Hematopoietic multipotent progenitor cell treated with erythropoietin and hydrocortisone succinate and interleukin-3 and kit ligand, for 4 days (in vitro differentiated cells): ENCODE data around the gene ARMC2.
A peak's percentile ranks its signal among the peaks of the same experiment; 100 is the strongest.
"Not testable (repeated sequence)": the region's sequence is repeated elsewhere in the genome, so short reads cannot be mapped to it uniquely, and the experiment has no call there.

Source experiments
- DNase-seq: peaks from one replicate; pipeline ENCODE4 v3.0.0-alpha.2; 2015

ARMC2 gene

DNA sequence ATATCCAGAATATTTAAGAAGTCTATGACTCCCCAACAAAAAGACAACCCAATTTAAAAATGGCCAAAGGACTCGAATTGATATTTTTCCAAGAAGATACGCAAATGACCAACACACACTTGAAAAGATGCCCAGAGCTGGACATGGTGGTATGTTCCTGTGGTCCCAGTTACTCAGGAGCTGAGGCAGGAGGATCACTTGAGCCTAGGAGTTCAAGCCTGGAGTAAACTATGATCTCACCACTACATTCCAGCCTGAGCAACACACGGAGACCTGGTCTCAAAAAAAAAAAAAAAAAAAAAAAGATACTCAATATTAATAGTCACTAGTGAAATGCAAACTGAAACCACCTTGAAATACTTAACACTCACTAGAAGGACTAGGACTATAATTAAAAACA is 12.2 kb upstream of the ARMC2 start:
- DNase-seq: no peak

DNA sequence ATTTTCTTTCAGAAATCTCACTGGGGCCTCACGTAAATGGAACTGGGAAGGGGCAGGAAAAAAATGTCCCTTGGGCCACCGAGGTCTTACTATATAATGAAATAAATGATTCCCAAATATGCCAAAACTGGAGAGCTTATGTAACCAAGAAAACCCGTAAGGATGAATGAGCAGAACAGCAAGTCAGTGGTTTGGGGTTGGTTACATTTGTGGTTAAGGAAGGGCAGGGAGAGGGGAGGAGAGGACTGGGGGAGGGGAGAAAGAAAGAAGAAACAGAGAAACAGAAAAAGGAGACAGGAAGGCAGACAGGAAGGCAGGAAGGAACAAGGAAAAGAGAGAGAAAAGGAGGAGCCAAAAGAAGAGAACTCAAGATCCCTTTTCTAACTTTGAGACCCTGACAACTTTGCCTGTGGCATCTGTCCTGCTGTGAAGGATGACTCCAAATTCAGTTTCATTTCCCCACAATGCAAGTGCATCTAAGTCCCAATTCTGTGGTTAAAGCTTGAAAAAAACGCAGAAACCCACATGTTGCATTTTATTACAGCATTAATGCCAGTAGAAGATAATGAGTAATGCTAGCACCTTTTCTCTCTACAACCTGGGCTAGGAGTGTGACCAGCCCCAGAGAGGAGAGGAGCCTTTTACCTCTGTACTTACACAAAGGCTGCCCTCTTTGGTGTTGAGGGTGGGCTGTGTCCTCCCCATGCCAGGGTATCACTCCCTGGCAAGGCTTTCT is 10.8 kb upstream of the ARMC2 start:
- peak; percentile 63 for DNase-seq

DNA sequence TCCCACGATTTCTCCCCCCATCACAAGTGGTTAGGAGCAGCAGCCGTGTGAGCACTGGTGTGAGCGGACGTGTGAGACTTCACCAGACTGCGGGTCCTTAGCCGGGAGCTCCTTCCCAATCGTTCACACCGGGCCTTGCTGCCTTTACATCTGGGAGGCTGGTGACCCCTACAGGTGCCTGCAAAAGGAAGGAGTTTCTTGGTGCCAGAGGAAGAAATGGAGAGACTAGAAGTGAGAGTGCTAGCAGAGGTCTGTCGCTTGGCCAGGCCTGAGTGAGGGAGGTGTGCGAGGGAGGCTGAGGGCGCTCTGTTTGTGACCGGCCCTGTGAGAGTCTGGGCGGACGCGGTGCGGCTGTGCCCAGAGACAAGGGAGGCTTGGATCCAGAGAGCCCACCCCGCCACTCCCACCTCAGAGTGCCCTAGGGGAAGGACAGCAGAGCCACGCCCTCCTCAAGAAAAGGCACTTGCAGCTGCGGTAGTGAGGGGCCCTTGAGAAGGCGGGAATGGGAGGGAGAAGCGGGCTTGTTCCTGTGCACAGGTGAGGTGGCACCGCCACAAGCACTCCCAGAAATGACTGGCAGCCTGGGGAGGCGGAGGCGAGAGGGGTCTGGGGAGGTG is 10.0 kb upstream of the ARMC2 start:
- peak; percentile 66 for DNase-seq

DNA sequence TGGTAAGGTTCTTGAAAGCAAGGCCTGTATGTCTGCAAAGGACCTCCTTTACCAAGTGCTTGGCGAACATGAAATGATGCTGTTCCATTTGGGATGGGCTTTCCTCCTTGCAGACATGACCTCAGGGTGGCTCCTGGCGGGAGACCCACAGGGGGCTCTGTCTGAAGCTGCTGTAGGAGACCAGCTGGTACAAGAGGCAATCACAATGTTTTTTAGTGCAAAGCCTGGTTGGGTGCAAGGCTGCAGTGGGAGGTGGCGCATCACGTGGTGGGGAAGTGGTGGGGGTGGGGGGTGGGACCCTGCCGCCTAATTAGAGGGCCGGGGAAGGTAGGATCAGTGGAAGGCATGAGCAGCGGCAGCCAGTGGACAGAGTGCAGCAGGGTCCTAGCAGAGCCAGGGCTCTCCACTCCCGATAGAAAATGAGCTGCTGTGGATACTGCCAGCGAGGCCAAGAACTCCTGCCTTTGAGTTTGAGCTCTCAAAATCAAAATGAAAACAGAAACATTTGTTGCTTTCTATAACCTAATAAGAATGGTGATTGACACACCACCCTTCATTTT is 9.1 kb upstream of the ARMC2 start:
- no peak for DNase-seq

DNA sequence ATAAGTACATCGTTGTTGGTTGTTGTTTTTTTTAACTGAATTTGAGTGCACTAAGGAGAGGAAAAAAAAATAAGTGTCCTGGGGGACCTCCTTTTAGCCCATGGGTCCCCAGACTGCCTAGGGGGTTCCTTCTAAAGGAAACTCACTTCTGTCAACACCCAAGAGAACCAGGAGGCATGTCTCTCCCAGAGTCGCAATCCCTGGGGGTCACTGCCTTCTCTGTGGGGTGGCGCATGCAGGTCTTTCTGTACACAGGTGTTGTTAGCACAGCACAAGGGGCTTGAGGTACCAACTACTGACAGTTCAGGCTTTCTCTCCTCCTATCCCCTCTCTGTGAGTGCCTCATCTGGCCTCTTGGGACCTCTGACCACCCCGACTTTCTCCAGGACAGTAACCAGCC is 7.3 kb upstream of the ARMC2 start:
- DNase-seq: no peak

DNA sequence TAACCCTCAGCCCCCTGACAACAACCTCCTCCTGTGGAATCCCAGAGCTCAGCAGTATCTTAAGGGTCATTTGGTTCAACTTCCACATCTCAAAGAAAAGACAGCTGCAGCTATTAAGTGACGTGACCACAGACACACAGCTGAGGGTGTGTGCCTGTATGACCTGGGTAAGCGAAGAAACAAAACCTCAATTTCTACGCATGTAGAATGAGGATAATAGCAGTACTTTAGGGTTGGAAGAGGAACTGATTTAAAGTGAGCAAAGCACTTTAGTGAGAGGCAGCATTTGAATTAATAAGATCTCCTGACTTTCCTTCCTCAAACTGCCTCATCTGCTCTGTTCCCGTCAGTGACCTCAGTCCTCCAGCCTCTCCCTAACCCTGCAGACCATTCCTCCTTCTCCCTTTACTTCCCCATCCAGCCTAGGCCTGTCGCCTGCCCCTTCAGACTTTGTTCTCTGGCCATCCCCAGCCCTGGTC is 6.8 kb upstream of the ARMC2 start:
- DNase-seq: peak; percentile 48

DNA sequence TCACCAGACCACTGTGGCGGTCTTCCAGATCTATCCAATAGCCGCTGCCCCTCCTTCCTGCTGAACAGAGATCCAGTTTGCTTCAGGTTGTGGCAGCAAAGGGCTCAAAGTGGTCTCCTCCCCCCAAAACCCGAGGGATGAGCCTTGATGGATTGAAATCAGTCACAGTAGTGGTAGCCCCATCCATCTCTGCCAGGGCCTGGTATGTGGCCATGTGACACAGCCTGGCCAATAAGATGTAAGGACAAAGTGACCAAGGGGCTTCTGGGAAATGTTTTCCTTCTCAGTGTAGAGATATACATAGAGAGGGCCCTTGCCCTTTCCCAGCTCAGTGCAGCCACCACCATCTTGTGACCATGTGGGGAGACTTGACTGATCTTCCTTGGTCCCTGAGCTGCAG is 4.1 kb upstream of the ARMC2 start:
- DNase-seq: no peak

DNA sequence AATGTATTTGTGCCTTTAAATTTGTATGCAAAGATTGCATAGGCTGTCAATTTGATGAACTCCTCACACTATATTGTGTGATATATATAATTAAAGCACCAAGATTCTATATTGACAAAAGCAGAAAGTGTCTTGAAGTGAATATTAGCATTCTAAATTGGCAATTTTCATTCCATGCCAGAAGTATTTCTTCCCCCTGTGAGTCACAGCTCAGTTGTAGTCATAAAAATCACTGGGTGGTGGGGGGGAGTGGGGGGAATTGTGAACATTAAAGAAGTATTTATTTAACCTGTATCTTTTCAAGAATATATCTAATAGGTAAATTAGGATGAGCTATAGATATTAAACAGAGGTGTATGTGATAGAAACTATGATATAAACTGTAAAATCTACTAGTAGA is 3.1 kb upstream of the ARMC2 start:
- DNase-seq: no peak

DNA sequence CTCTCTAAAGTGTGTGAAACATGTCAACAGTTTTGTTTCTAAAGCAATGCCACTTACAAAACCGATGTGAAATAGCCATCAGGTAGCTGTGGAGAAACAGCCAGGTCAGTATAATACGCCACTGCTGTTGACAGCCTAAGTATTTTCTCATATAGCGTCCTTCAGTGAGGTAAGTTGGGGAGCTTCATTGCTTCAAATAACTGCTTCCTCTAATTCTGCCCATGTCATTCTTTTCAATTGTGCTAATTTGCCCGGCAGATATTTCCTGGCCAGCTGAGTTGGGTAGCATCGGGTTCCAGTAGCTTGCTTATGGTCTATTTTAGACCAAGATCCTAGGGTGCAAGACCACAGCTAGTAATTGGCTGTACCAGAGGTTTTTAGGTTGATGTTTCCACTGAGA is 2.1 kb upstream of the ARMC2 start:
- no peak for DNase-seq

DNA sequence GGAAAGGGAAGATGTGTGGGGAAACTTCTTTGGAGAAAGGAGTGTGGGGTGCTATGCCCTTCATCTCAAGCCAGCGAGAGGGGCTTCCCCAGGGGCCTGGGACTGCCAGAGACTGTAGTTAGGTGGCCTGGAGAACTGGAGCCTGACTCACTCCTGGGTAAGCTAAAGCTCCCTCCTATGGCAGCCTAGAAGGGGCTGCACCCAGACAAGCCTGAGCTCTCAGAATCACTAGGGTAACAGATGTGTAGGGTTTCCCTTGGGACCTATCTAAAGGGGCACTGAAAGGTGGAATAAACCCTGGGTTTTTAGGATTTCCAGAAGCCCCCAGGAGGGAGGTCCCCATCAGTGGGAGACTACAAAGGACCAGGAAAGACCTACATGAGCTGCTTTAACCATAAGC is 1.6 kb upstream of the ARMC2 start:
- no peak for DNase-seq

DNA sequence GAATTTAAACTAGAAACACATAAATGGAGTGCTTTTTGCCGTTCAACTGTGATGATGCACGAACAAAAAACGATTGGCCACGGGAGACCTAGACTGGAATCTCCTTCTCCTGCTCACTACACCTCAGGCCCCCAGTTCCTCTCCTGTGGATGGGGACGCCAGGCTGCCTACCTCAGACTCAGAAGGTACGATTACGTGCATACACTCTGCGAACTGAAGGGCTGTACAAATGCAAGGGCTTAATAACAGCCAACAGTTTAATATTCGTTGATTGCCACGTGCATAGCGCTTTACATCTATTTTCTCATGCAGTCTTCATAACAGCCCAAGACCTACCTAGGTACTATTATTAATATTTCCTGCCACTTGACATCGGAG is 495 bp upstream of the ARMC2 start:
- DNase-seq: no peak

DNA sequence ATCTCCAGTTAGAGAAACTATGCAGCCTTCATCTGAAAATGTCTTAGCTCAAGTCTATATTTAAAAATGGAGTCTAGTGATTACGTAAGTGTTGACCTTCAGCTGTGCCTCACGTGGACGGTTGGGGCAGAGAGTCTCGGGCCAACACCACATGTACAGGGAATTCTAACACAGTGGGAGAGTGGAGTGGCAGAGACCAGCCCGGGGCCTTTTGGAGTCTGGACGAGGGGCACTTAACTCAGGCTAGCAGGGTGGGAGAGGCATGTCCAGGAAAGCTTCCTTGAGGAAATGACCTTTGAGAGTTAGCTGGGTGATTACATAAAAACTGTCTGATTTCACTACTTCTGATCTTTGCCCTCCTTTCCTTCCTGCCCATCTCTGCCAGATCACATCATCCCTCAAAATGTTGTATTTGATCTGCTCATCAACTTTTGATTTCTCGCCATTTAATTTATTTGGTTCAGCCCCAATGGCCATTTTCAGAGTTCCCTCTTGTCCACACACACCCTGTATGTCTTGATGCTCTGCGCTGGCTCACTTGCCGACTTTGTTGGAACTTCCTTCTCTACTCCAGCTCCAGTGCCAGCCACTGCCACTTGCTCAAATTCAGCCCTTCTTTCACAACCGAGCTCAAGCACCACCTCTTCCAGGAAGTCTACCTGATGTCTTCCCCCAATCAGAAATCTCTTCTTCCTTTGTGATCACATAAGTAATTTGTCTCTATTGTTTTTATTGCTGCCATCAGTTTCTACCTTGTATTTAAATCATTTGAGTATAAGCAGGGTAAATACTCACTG is 2.6 kb downstream of the ARMC2 start:
- DNase-seq: no peak

DNA sequence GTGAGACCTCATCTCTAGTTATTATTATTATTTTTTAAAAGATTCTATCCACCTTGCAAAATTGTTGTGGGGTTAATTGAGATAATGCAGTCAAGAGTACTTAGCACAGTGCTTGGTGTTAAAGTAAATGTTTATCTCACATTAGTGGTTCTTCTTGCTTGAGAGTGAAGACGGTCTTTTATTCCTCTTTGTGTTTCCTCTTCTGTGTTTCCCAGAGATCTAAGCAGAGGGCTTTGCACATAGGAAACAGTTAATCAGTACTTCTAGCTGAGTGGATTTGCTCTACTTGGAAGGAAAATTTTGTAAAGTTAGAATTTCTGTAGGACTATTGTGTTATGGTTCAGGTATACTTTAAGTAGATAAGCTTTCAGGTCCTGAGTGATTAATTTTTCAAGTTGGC is 3.5 kb downstream of the ARMC2 start:
- DNase-seq: no peak

DNA sequence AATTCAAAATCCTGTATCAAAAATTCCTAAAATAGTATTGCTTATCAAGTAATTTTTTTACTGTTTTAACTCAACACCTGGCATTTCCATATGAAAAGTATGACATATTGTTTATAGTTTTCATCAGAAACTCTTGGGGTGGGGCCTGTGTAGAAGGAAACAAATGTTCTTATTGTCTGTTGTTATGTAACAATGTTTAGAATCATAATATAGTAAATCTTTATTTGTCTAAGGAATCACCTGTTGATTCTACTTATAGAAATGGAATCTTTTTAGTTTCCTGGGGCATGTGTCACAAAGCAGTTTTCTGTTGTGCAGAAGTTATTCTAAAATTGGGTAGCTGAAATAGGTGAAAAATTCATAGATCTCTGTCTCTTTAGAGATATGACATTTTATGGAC is 4.9 kb downstream of the ARMC2 start:
- DNase-seq: no peak

DNA sequence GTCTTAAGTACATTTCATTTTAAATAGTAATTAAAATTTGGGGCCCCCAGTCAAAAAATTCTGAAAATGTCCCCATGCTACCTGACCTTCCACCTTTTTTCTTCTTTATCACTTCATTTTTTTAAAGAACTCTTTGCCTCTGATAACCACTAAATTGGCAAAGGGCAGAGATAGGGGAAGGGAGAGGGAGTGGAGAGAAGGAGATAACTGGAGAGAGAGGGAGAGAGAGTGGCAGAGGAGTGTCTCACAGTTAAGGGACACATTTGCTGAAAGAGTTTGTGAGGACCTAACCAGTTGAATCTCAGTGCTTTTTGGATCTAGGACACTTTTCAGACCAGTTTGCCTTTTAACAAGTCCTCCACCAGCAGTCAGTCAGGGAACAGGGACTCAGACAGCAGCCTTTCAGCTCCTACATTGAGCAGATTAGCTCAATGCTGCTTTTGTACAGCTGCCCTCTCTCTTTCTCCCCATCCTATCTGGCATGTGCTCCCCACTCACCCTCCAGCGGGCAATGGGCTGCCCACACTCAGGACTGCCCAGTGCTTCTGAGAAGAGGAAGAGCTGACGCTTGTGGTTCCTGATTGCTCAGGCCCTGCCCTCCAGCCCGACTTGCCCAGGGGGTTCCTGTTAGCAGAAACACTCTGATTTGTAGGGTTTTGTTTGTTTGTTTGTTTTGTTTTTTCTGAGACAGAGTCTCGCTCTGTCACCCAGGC is 14.4 kb downstream of the ARMC2 start:
- peak; percentile 80 for DNase-seq

DNA sequence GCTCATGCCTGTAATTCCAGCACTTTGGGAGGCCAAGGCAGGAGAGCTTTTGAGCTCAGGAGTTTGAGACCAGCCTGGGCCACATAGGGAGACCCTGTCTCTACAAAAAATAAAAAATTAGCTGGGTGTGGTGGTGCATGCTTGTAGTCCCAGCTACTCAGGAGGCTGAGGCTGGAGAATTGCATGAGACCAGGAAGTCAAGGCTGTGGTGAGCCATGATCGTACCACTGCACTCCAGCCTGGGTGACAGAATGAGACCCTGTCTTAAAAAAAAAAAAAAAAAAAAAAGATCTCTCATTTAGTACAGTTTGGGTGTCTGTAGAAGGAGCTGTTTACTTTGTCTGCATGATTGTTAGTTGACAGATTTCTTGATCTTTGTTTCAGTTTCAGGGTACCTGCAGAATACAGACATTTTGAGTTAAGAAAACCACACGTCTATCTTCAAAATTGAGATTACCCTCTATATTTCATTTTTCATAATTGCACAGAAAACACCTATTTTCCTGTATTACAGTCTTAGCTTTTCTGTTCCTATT is 17.6 kb downstream of the ARMC2 start:
- DNase-seq: not testable (repeated sequence)

DNA sequence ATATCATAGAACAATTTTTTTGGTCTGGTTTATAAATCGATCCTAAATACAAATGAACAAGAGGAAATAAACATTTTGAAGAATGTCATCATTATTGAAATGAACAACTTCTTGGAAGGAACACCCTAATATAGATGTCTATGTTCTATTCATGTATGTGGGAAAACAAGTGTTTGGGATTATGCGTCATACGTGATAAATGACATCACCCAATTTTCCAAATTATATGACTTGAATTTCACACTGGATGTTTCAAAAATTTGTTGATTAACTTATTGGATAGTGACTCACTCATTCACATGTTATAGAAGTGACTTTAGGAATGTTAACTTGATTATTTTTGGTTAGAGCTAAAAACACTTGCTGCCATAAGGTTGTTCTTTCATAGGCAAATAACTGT is 18.6 kb downstream of the ARMC2 start:
- DNase-seq: no peak

DNA sequence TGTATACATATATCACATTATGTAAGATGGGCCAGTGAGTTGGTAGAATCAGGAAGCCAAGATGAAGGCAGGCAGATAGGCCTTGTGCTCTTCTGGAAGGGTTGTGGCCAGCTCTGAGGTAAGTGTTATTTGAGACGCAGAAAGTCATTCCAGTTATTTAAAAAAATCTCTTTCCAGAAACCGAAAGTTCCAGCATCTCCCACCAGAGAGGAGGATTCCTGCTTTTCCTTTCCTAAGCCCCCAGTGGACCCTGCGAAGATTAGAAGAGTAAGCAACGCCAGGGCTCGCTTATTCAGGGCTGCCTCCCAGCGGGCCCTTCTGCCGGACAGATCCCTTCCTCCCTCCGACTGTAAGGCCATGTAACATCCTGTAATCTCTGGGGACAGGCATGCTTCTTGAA is 20.4 kb downstream of the ARMC2 start:
- no peak for DNase-seq

DNA sequence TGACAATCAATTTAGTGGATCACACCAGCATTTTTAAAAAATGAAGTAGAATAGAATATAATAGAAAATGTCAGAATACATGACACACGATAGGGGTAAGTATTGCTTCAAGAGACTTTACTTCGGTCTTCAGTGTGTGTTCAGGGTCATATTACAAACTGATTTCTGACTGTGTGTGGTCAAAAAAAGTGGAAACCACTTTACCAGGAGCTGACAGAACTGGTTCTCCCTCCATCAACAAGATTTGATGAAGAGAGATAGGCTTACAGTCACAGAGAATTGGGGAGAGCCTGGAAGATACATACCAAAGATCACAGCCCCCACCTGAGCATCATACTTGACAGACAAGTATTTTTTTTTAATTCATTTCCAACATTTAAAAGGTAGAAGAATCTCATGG is 21.7 kb downstream of the ARMC2 start:
- no peak for DNase-seq

DNA sequence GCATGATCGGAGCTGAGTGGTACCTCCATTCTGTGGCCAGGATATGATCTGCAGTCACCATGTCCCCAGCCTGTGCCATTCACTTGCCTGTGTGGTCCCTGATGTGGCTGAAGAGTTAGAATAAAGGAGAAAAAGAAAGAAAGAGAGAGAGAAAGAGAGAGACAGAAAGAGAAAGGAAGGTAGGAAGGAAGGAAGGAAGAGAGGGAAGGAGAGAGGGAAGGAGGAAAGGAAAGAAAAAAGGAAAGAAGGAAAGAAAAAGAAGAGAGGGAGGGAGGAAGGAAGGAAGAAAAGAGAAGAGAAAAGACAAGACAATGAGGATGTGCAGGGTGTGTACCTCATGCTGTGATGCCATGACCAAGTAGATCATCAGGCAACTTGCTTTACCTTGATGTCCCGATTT is 22.1 kb downstream of the ARMC2 start:
- DNase-seq: no peak

DNA sequence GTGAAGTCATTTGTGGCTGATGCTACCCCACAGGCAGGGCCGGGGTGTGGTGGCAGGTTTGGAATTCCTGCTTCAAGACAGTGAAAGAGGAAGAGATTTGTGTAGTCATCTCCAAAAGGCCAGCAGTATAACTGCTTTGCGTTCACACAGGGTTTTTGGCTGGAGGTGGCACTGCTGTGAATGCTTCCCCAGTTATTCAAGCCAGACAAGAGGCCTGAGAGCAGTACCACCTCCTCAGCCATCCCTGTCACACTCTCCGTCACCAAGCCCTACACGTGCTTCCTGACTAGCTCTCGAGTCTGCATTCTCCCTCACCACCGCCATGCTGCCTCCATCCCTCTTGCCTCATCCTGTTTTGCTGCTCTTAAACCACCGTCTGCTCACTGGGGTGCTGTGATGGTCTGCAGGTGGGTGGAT is 23.9 kb downstream of the ARMC2 start:
- DNase-seq: no peak

DNA sequence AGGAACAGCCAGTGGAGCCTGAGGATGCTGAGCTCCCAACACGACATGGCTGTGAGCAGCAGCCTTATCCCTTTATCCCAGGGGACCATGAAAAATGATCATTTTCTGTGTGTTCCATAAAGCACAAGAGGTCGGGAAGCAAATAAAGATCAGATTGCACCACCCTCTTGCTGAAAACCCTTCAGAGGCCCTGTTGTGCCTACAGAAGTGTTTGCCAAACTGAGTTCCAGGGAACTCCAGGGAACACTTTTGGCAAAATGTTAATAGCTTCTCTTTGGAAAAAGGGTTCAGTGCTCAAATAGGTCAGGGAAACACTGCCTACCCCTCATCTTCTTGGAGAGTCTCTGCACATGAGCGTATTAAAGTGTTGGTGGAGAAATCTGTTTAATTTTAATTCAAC is 24.4 kb downstream of the ARMC2 start:
- DNase-seq: no peak

DNA sequence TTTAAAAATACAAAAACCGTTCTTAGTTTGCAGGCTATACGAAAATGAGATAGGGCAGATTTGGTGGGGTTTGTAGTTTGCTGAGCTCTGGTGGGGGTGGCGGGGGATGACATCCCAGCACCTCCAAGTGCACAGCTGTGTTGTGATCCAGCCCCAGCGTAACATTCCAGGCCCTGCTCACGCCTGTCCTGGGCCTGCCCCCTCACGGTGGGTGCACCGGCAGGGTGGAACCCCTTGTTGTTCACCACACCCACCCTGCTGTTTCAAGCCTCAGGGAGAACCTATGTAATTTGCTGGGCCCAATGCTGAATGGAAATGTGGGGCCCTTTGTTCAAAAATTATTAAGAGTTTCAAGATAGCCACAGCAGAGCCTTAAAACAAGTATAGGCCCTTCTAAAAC is 25.0 kb downstream of the ARMC2 start:
- DNase-seq: no peak
